Right lobe of liver (tissue), 6 donors: ENCODE results near the gene CD300C. TPM values are rescaled to one million over a fixed set of nuclear protein-coding genes. Genes with fewer than 3 reads are reported as not detected.
A peak's percentile ranks its signal among the peaks of the same experiment; 100 is the strongest.
"Not testable (repeated sequence)": the region's sequence is repeated elsewhere in the genome, so short reads cannot be mapped to it uniquely, and the experiment has no call there.

Experiments used
- ATAC-seq, 4 donors: fragments of 200-7000 bp; cut with Tn5 transposase; one replicate each; pipeline ENCODE4 v1.9.1; 2020; ENCODE audit warnings: mild to moderate bottlenecking in 4 of 4, moderate library complexity in 4 of 4
- DNase-seq, 3 donors: peaks; one replicate each; pipeline ENCODE4 v3.0.0-alpha.2; 2020
- H3K27ac ChIP-seq, 3 donors: fragments of 200-600 bp; one replicate each; pipeline ENCODE4 v1.8.0; 2022
- H3K27me3 ChIP-seq, 2 donors: fragments of 200-600 bp; one replicate each; pipeline ENCODE4 v1.8.0; 2022
- H3K36me3 ChIP-seq, 4 donors: fragments of 200-600 bp; sonication (generic) in 1 of 4; one replicate each; pipeline versions ENCODE4 v1.5.1 to v1.8.0; 2017 to 2022; ENCODE audit warnings: control low read depth in 1 of 4
- H3K4me1 ChIP-seq, 4 donors: fragments of 200-600 bp; sonication (generic) in 1 of 4; one replicate each; pipeline versions ENCODE4 v1.5.1 to v1.8.0; 2017 to 2022; ENCODE audit warnings: control low read depth in 1 of 4
- H3K4me3 ChIP-seq, 3 donors: fragments of 200-600 bp; one replicate each; pipeline ENCODE4 v1.8.0; 2022
- H3K9me3 ChIP-seq, 4 donors: fragments of 200-600 bp; sonication (generic) in 1 of 4; one replicate each; pipeline versions ENCODE4 v1.5.1 to v1.8.0; 2017 to 2022; ENCODE audit warnings: control low read depth in 1 of 4
- POLR2A ChIP-seq: fragments of 450-650 bp; IDR thresholded peaks from one replicate; pipeline ENCODE4 v1.6.1; 2017; ENCODE audit warnings: antibody characterized with exemption, mild to moderate bottlenecking
- WGBS: methylation state at CpG from one replicate; pipeline ENCODE4 v1.1.6; 2018; ENCODE audit warnings: low coverage, low lambda C conversion rate; ENCODE audit not compliant: insufficient coverage; ENCODE audit errors: missing lambda C conversion rate; 5-methylcytosine and 5-hydroxymethylcytosine counted together
- intact Hi-C, 2 donors: fragments of 100-400 bp; cut with DNase I; formaldehyde crosslinking; loops; one replicate each; pipeline versions ENCODE4 v1.11.2 to v1.14.1; 2022
- total RNA-seq, 6 experiments: library from RNA; depleted of rRNA in 2 of 6; stranded (reverse); fragments of >200 nt in 2 of 6; fragmentation: NEBNext Ultra II Directional in 3 of 6; extraction: Animal tissue kit (Norgen Biotek cat#: 25700) in 3 of 6; gene quantifications; one replicate each; pipeline versions ENCODE4 v1.1.0 to v1.2.4, GENCODE V29; 2016 to 2023
- TF ChIP-seq, protein P1 (sequence below), 4 donors: fragments of 200-600 bp in 3 of 4; fragments of 450-650 bp in 1 of 4; IDR thresholded peaks; one replicate each; pipeline versions ENCODE4 v1.5.1 to v1.8.0; 2016 to 2022; ENCODE audit warnings: antibody characterized with exemption in 4 of 4, mild to moderate bottlenecking in 2 of 4
- donor health status: DM: no; HTN: yes; CAD: no.
- donor health status: DM: no; HTN: no; CAD: no.
- donor health status: DM: no; HTN: no; CAD: no.
- donor health status: DM: no; HTN: yes; CAD: no.
- donor health status: DM: no; HTN: yes; CAD: no.

CD300C gene
- total RNA-seq, 6 experiments from 2014 or later = 0.22 to 2.7 (median 0.41) TPM

DNA sequence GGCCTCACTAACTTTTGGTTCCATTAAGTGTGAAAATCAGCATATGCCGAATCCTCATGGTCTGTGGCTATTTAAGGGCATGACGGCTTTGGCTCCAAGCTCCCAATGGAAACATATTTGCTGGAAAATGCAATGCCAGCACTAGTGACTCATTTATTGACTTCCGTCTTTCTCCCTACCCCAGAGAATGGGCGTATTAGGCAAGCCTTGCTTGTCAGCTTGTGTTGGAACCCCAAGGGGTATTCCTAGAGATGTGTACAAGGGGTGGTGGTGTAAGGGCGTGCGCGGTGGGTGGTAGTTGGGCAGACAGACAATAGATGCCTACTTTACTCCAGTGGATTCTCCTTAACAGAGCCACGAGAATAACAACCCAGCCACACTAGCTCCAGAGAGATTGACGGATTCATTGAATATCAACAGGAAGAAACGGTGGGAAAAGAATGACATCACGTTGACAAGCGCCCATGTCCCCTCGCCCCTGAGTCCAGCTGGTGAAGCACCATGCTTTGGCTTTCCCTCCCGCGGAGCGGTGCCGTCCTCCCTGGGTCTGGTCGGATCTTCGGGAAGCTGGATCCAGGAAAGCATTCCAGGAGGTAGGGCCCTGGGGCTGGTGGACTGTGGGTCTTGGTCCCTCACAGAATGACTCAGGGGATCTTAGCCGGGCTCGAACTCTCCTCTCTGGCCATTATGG lies 25.0 kb downstream of the CD300C start:
- H3K4me1 ChIP-seq = no peaks in the 10 kb centered on the region
- intact Hi-C loops = no loop called here
- peak; percentile 45 to 60 (median 54) for ATAC-seq
- no peak for TF ChIP-seq POLR2A
- H3K4me3 ChIP-seq = no peak overlapping the region
- no peaks in the 10 kb centered on the region for H3K36me3 ChIP-seq
- DNase-seq = peak in 1 of 3 donors; percentile 46
- H3K9me3 ChIP-seq = no peaks in the 10 kb centered on the region
- H3K27ac ChIP-seq = peak overlapping the region in 2 of 3 donors; percentile 59 to 75
- no peaks in the 10 kb centered on the region for H3K27me3 ChIP-seq
- 68% methylated on average over 14 of the region's 21 CpGs for WGBS

DNA sequence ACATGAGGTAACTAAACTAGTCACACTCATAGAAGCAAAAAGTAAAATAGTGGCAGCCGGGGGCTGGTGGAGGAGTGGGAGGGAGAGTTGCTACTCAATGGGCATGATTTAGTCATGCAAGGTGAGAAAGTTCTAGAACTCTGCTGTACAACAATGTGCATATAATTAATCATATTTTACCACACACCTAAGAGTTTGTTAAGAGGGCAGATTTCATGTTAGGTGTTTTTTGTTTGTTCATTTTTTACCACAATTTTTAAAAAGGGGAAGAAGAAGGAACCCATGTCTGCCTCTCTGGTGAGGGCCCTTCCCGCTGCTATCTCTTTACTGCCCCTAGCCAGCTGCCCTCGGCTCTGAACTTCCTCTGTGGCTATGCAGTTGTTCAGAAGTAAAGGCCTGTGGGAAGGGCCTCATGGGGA lies 25.9 kb downstream of the CD300C start:
- WGBS = 48% methylated on average over 3 of the region's 3 CpGs
- no peaks in the 10 kb centered on the region for H3K4me1 ChIP-seq
- no peaks in the 10 kb centered on the region for H3K9me3 ChIP-seq
- peak overlapping the region in 2 of 3 donors; percentile 59 to 75 for H3K27ac ChIP-seq
- H3K36me3 ChIP-seq = no peaks in the 10 kb centered on the region
- peak in 3 of 4 donors; percentile 58 to 76 (median 62) for ATAC-seq
- intact Hi-C loops = no loop called here
- no peaks in the 10 kb centered on the region for H3K27me3 ChIP-seq
- no peak overlapping the region for H3K4me3 ChIP-seq
- peak in 1 of 3 donors; percentile 49 for DNase-seq
- no peak for TF ChIP-seq POLR2A
- TF ChIP-seq, protein P1, sequence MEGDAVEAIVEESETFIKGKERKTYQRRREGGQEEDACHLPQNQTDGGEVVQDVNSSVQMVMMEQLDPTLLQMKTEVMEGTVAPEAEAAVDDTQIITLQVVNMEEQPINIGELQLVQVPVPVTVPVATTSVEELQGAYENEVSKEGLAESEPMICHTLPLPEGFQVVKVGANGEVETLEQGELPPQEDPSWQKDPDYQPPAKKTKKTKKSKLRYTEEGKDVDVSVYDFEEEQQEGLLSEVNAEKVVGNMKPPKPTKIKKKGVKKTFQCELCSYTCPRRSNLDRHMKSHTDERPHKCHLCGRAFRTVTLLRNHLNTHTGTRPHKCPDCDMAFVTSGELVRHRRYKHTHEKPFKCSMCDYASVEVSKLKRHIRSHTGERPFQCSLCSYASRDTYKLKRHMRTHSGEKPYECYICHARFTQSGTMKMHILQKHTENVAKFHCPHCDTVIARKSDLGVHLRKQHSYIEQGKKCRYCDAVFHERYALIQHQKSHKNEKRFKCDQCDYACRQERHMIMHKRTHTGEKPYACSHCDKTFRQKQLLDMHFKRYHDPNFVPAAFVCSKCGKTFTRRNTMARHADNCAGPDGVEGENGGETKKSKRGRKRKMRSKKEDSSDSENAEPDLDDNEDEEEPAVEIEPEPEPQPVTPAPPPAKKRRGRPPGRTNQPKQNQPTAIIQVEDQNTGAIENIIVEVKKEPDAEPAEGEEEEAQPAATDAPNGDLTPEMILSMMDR (IDR thresholded peaks at IDR 0.05) = no peak

DNA sequence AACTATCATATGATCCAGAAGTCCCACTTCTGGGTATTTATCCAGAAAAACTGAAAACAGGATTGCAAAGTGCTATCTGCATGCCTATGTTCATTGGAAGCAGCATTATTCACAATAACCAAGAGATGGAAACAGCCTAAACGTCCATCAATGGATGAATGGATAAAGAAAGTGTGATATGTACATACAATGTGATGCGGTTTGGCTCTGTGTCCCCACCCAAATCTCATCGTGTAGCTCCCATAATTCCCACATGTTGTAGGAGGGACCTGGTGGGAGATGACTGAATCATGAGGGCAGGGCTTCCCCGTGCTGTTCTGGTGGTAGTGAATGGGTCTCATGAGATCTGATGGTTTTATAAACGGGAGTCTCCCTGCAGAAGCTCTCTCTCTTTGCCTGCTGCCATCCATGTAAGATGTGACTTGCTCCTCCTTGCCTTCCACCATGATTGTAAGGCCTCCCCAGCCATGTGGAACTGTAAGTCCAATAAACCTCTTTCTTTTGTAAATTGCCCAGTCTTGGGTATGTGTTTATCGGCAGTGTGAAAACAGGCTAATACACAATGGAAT lies 27.4 kb downstream of the CD300C start:
- WGBS = 62% methylated on average over 6 of the region's 6 CpGs
- peak in 1 of 3 donors; percentile 15 for DNase-seq
- H3K36me3 ChIP-seq, ATAC-seq, H3K4me3 ChIP-seq, H3K27ac ChIP-seq, H3K4me1 ChIP-seq, H3K27me3 ChIP-seq, H3K9me3 ChIP-seq, intact Hi-C loops: not testable (repeated sequence)

DNA sequence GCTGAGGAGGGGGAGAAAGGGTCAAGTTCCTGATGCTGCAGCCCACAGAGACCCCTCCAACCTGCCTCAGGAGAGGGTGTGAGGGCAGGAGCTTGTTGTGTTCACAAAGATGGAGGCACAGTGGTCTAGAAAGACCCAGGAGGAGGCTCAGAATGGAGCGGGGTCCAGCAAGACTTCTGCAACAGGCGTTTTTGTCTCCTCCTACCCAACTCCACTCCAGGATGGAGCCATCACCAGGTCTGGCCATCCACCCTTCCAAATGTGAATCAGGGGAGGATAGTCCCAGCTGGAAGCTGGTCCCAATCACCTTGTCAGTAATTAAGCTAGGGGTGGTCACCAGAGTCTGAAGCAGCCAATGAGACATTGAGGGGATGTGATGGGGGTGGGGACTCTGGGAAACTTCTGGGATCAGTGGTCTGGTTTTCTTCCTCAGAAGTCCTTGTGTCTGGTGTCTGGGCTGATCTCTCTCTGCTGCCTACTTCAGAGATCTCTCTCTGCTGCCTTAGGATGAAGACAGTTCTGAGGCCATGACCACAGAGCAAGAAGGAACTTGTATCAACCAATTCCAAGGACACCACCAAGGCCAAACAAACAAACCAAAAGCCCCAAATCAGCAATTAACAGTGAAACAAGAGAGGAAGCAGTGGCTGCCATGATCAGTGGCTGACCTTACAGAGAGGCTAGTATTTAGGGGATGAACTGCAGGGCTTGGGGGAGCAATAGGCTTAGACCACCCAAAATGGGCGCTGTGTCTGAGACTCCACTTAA lies 29.2 kb downstream of the CD300C start:
- Histone ChIP-seq H3K4me1 (no peaks in the 10 kb centered on the region), H3K4me3 (no peak overlapping the region), H3K36me3 (no peaks in the 10 kb centered on the region), H3K9me3 (no peaks in the 10 kb centered on the region), H3K27me3 (no peaks in the 10 kb centered on the region), H3K27ac (no peak overlapping the region)
- WGBS = 36% methylated on average over 1 of the region's 3 CpGs
- no peak for TF ChIP-seq POLR2A
- TF ChIP-seq, protein P1 (IDR thresholded peaks at IDR 0.05) = no peak
- DNase-seq (no peak), ATAC-seq (no peak)
- intact Hi-C loops = no loop called here

DNA sequence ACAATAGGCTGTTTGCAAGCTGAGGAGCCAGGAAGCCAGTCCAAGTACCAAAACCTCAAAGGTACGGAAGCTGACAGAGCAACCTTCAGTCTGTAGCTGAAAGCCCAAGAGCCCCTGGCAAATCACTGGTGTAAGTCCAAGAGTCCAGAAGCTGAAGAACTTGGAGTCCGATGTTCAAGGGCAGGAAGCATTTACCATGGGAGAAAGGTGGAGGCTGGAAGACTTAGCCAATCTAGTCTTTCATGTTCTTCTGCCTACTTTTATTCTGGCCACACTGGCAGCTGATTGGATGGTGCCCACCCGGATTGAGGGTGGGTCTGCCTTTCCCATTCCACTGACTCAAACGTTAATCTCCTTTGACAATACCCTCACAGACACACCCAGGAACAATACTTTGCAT lies 30.0 kb downstream of the CD300C start:
- no peak overlapping the region for H3K27ac ChIP-seq
- WGBS = 40% methylated on average over 2 of the region's 4 CpGs
- H3K27me3 ChIP-seq = no peaks in the 10 kb centered on the region
- no peaks in the 10 kb centered on the region for H3K9me3 ChIP-seq
- ATAC-seq (no peak), DNase-seq (no peak)
- no peak overlapping the region for H3K4me3 ChIP-seq
- TF ChIP-seq POLR2A = no peak
- TF ChIP-seq, protein P1 (IDR thresholded peaks at IDR 0.05) = no peak
- no peaks in the 10 kb centered on the region for H3K4me1 ChIP-seq
- intact Hi-C loops = no loop called here
- H3K36me3 ChIP-seq = no peaks in the 10 kb centered on the region
